HCT116 (cell line): ENCODE data around the gene THAP8. TPM values are rescaled to one million over a fixed set of nuclear protein-coding genes. Genes with fewer than 3 reads are reported as not detected.

Source experiments
- ATAC-seq: fragments of 200-7000 bp; cut with Tn5 transposase; 2 replicates; pipeline ENCODE4 v1.9.1; 2020; ENCODE audit warnings: mild to moderate bottlenecking, moderate library complexity
- BruUV-seq: library from RNA; stranded (reverse); fragments of 400-500 nt; replicated peaks from 2 replicates; lab custom pipeline; 2021; lab: Mats Ljungman, UMichigan
- CTCF ChIA-PET: fragments of 300-600 bp; sonication (Branson Sonifier 250); formaldehyde crosslinking; loops from one replicate; lab custom pipeline; 2021; ENCODE audit warnings: antibody characterized with exemption; lab: Charles Lee
- POLR2A ChIA-PET: fragments of 300-600, 350-600 bp; sonication (Branson Sonifier 250); formaldehyde crosslinking; loops from one replicate; lab custom pipeline; 2021; ENCODE audit warnings: antibody characterized with exemption; lab: Charles Lee
- RAD21 ChIA-PET, 2 experiments: fragments of 300-600 bp; sonication (Branson Sonifier 250); formaldehyde crosslinking; loops; one replicate each; lab custom pipeline; 2023; ENCODE audit warnings: low total read pairs in 2 of 2; ENCODE audit not compliant: uncharacterized antibody in 2 of 2, unreplicated experiment in 2 of 2, low non-redundant PET in 1 of 2; lab: Charles Lee
- DNase-seq: peaks from one replicate; pipeline ENCODE4 v3.0.0-alpha.2; 2010; ENCODE audit warnings: low read depth, low spot score
- H2AFZ ChIP-seq: fragments of 200-600 bp; shearing (Covaris generic), sonication (generic); 2 replicates; pipeline ENCODE4 v1.6.1; 2017; ENCODE audit warnings: low read depth, mixed run types, mixed read lengths, antibody characterized with exemption, low read length; ENCODE audit not compliant: poor library complexity, severe bottlenecking
- H3K27ac ChIP-seq: 2 replicates; pipeline ENCODE4 v1.5.1; 2012; ENCODE audit warnings: low read depth, low read length
- H3K27me3 ChIP-seq: fragments of 200-600 bp; sonication (generic); 2 replicates; pipeline ENCODE4 v1.6.1; 2016; ENCODE audit warnings: mixed run types, low read length, mixed read lengths; ENCODE audit not compliant: insufficient read depth
- H3K36me3 ChIP-seq, 2 experiments: fragments of 200-500 bp in 1 of 2; fragments of 200-600 bp in 1 of 2; sonication (Bioruptor generic) in 1 of 2; sonication (generic) in 1 of 2; 2 replicates each; pipeline versions ENCODE4 v1.5.1 to v1.6.1; 2014 to 2016; ENCODE audit warnings: low read length in 2 of 2, inconsistent platforms in 1 of 2, mixed read lengths in 1 of 2, mixed run types in 1 of 2; ENCODE audit not compliant: insufficient read depth in 2 of 2, control insufficient read depth in 1 of 2
- H3K4me1 ChIP-seq, 2 experiments: fragments of 200-600 bp in 1 of 2; sonication (generic) in 1 of 2; 2 replicates each; pipeline versions ENCODE4 v1.5.1 to v1.6.1; 2012 to 2017; ENCODE audit warnings: low read length in 2 of 2, inconsistent platforms in 1 of 2, mild to moderate bottlenecking in 1 of 2, mixed read lengths in 1 of 2, mixed run types in 1 of 2, moderate library complexity in 1 of 2; ENCODE audit not compliant: insufficient read depth in 2 of 2, control insufficient read depth in 1 of 2
- H3K4me2 ChIP-seq: fragments of 200-600 bp; sonication (generic); 2 replicates; pipeline ENCODE4 v1.6.1; 2017; ENCODE audit warnings: mixed run types, low read length, mixed read lengths
- H3K4me3 ChIP-seq, 2 experiments: fragments of 200-600 bp in 1 of 2; sonication (generic) in 1 of 2; replicated peaks in 1 of 2; 2 replicates each; pipeline ENCODE4 v1.5.1; 2011 to 2016; ENCODE audit warnings: low read length in 2 of 2, control low read depth in 1 of 2, low read depth in 1 of 2, mild to moderate bottlenecking in 1 of 2, mixed read lengths in 1 of 2, mixed run types in 1 of 2
- H3K79me2 ChIP-seq: fragments of 200-600 bp; sonication (generic); 2 replicates; pipeline ENCODE4 v1.6.1; 2017; ENCODE audit warnings: mild to moderate bottlenecking, mixed run types, low read length, moderate library complexity, mixed read lengths; ENCODE audit not compliant: insufficient read depth
- H3K9ac ChIP-seq: fragments of 200-600 bp; sonication (generic); 2 replicates; pipeline ENCODE4 v1.6.1; 2016; ENCODE audit warnings: low read length, mixed read lengths
- H3K9me2 ChIP-seq: fragments of 200-600 bp; sonication (generic), shearing (Covaris generic); 2 replicates; pipeline ENCODE4 v1.6.1; 2017; ENCODE audit warnings: mixed run types, mild to moderate bottlenecking, moderate library complexity; ENCODE audit not compliant: insufficient read depth
- H3K9me3 ChIP-seq, 2 experiments: fragments of 200-500 bp in 1 of 2; fragments of 200-600 bp in 1 of 2; sonication (Bioruptor generic) in 1 of 2; sonication (generic) in 1 of 2; 2 replicates each; pipeline ENCODE4 v1.6.1; 2014 to 2017; ENCODE audit warnings: low read length in 2 of 2, mixed read lengths in 2 of 2, inconsistent platforms in 1 of 2, low read depth in 1 of 2, mild to moderate bottlenecking in 1 of 2, mixed run types in 1 of 2, moderate library complexity in 1 of 2; ENCODE audit not compliant: control insufficient read depth in 1 of 2, insufficient read depth in 1 of 2
- H4K20me1 ChIP-seq: fragments of 200-600 bp; sonication (generic), shearing (Covaris generic); 2 replicates; pipeline ENCODE4 v1.6.1; 2017; ENCODE audit warnings: mixed run types, mild to moderate bottlenecking, moderate library complexity; ENCODE audit not compliant: insufficient read depth
- CBX3 ChIP-seq: IDR thresholded peaks from 2 replicates; pipeline ENCODE4 v1.6.1; 2012; ENCODE audit warnings: low read depth
- CEBPB ChIP-seq: IDR thresholded peaks from 2 replicates; pipeline ENCODE4 v1.6.1; 2012; ENCODE audit warnings: low read depth
- EGR1 ChIP-seq: IDR thresholded peaks from 2 replicates; pipeline ENCODE4 v1.6.1; 2012; ENCODE audit warnings: low read depth
- ELF1 ChIP-seq: IDR thresholded peaks from 2 replicates; pipeline ENCODE4 v1.6.1; 2012; ENCODE audit warnings: low read depth, borderline replicate concordance
- EZH2phosphoT487 ChIP-seq: fragments of 200-600 bp; IDR thresholded peaks from 2 replicates; pipeline ENCODE4 v1.6.1; 2018; ENCODE audit warnings: antibody characterized with exemption, borderline replicate concordance
- FOSL1 ChIP-seq: IDR thresholded peaks from 2 replicates; pipeline ENCODE4 v1.6.1; 2012; ENCODE audit warnings: low read depth
- JUND ChIP-seq: IDR thresholded peaks from 2 replicates; pipeline ENCODE4 v1.6.1; 2012
- POLR2A ChIP-seq: IDR thresholded peaks from 2 replicates; pipeline ENCODE4 v1.7.0; 2011; ENCODE audit warnings: borderline replicate concordance; ENCODE audit not compliant: insufficient read depth, insufficient read length; ENCODE audit errors: extremely low read depth
- POLR2AphosphoS5 ChIP-seq: IDR thresholded peaks from 2 replicates; pipeline ENCODE4 v1.6.1; 2011; ENCODE audit warnings: mild to moderate bottlenecking, low read depth, low read length, moderate library complexity
- RAD21 ChIP-seq: IDR thresholded peaks from 2 replicates; pipeline ENCODE4 v1.6.1; 2012; ENCODE audit warnings: low read depth, mild to moderate bottlenecking
- SIN3A ChIP-seq: IDR thresholded peaks from 2 replicates; pipeline ENCODE4 v1.6.1; 2012; ENCODE audit warnings: low read depth
- SP1 ChIP-seq: IDR thresholded peaks from 2 replicates; pipeline ENCODE4 v1.6.1; 2012; ENCODE audit warnings: low read depth
- SRF ChIP-seq: IDR thresholded peaks from 2 replicates; pipeline ENCODE4 v1.6.1; 2012; ENCODE audit warnings: low read depth
- TCF7L2 ChIP-seq: IDR thresholded peaks from 2 replicates; pipeline ENCODE4 v1.7.0; 2011; ENCODE audit warnings: borderline replicate concordance, inconsistent platforms; ENCODE audit not compliant: insufficient read depth, insufficient read length; ENCODE audit errors: extremely low read depth
- YY1 ChIP-seq: IDR thresholded peaks from 2 replicates; pipeline ENCODE4 v1.6.1; 2011; ENCODE audit warnings: low read length, low read depth, moderate library complexity, mild to moderate bottlenecking; ENCODE audit not compliant: insufficient replicate concordance; ENCODE audit errors: extremely low read depth
- ZNF274 ChIP-seq: fragments of 200-500 bp; sonication (Bioruptor generic); IDR thresholded peaks from 2 replicates; pipeline ENCODE4 v1.6.1; 2014; ENCODE audit warnings: mild to moderate bottlenecking, low read depth, low read length, inconsistent platforms
- intact Hi-C: fragments of 100-400 bp; cut with micrococcal nuclease; formaldehyde crosslinking; loops from 2 replicates; pipeline ENCODE4 v1.10.0; 2022
- total RNA-seq: library from RNA; stranded (reverse); gene quantifications from one replicate; pipeline ENCODE4 v1.2.1, GENCODE V29; 2021; ENCODE audit not compliant: unreplicated experiment
- TF ChIP-seq, protein P1 (sequence below): IDR thresholded peaks from 2 replicates; pipeline ENCODE4 v1.6.1; 2012
- TF ChIP-seq, protein P2 (sequence below): IDR thresholded peaks from 2 replicates; pipeline ENCODE4 v1.6.1; 2012
- TF ChIP-seq, protein P3 (sequence below), 3 experiments: fragments of 200-600 bp in 1 of 3; sonication (generic) in 1 of 3; IDR thresholded peaks in 2 of 3; conservative IDR thresholded peaks in 1 of 3; 2 replicates each; pipeline ENCODE4 v1.5.1; 2012 to 2017; ENCODE audit warnings: low read depth in 2 of 3, low read length in 2 of 3, antibody characterized with exemption in 1 of 3, borderline replicate concordance in 1 of 3, control low read depth in 1 of 3, mild to moderate bottlenecking in 1 of 3, mixed read lengths in 1 of 3, mixed run types in 1 of 3, moderate library complexity in 1 of 3; ENCODE audit not compliant: insufficient read depth in 1 of 3

THAP8 gene
- total RNA-seq, 1 experiment from 2014 or later, result 1.7 TPM

DNA sequence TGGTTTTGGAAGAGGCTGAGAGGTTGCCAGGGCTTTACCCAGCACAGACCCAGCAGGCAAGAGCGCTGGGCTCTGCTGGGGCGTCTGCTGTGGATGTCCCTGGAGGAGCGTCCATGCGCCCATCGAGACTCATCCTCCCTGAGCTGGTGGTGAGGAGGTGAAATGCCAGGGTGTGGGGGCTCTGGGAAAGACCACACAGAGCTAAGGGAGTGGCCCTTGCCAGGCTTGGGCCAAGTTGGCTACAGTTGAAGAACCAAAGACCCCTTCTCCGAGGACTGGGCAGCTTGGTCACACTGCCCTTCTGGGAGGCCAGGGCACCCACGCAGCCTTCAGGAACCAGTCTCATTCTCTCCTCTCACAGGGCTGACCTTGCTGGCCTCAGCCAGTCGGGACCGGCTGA, 32.2 kb upstream of the THAP8 start:
- ChIA-PET CTCF (no interaction called here), POLR2A (no interaction called here)
- no peaks in the 10 kb centered on the region for H3K27me3 ChIP-seq
- H3K36me3 ChIP-seq, result peaks cover 25 to 58% of the 10 kb centered on the region in 2 experiments
- no peak overlapping the region for H3K4me3 ChIP-seq
- H3K27ac ChIP-seq, result no peak overlapping the region
- no peaks in the 10 kb centered on the region for H3K4me1 ChIP-seq
- H3K9ac ChIP-seq, result no peak overlapping the region
- H3K79me2 ChIP-seq, result no peaks in the 10 kb centered on the region
- TF ChIP-seq POLR2A (no peak), POLR2AphosphoS5 (no peak), SIN3A (no peak), JUND (no peak), CBX3 (no peak), SRF (no peak), TCF7L2 (no peak), EGR1 (no peak), SP1 (no peak), YY1 (no peak)
- TF ChIP-seq, protein P1, sequence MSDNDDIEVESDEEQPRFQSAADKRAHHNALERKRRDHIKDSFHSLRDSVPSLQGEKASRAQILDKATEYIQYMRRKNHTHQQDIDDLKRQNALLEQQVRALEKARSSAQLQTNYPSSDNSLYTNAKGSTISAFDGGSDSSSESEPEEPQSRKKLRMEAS, result no peak
- TF ChIP-seq, all 23 proteins: peak for 0
- Histone ChIP-seq H3K9me3 (no peaks in the 10 kb centered on the region), H3K4me2 (no peak overlapping the region), H2AFZ (no peak overlapping the region), H3K9me2 (no peaks in the 10 kb centered on the region), H4K20me1 (no peaks in the 10 kb centered on the region)
- BruUV-seq, result no TSS peak
- intact Hi-C loops, result no loop called here
- no peak for ATAC-seq
- RAD21 ChIA-PET, result no interaction called here
- no peak for DNase-seq

DNA sequence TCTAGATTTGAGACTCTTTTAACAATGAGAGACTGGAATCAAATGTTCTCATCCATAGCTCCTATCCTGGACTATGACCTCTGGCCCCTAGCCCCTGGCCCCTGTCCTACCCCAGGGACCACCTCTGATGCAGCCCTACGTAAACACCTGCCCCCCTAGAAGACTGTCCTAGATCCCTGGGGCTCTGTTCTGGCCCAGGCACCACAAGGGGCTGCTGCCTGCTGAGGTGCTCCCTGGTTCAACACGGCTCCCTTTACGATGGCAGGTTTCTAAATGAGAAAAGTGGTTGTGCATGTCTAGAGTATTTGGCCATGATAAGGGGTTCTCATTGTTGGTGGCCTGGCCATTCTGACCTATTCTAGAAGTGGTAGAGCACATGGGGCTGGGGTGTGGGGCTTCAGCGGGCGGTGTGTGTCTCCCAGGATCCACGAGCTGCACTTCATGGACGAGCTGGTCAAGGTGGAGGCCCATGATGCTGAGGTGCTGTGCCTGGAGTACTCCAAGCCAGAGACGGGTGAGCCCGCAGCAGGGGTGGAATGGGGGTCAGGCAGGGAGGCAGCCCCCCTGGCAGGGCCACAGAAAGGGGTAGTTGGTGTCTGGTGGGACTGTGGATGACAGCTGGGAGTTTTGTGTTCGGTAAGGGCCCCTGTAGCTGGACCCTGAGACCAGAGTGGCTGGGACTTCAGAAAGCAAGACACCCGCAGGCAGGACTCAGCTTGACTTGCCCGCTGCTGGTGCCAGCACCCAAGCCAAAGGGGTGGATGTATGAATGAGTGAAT, 30.3 kb upstream of the THAP8 start:
- ChIA-PET RAD21 (no interaction called here), CTCF (no interaction called here), POLR2A (no interaction called here)
- no peaks in the 10 kb centered on the region for H3K9me3 ChIP-seq
- no peak overlapping the region for H2AFZ ChIP-seq
- peaks cover 25 to 50% of the 10 kb centered on the region in 2 experiments for H3K36me3 ChIP-seq
- no peak for ATAC-seq
- no peaks in the 10 kb centered on the region for H3K4me1 ChIP-seq
- intact Hi-C loops, result no loop called here
- H3K9me2 ChIP-seq, result no peaks in the 10 kb centered on the region
- H3K79me2 ChIP-seq, result no peaks in the 10 kb centered on the region
- no peaks in the 10 kb centered on the region for H4K20me1 ChIP-seq
- no peak for DNase-seq
- no TSS peak for BruUV-seq
- no peak overlapping the region for H3K4me3 ChIP-seq
- H3K4me2 ChIP-seq, result no peak overlapping the region
- H3K27me3 ChIP-seq, result no peaks in the 10 kb centered on the region
- H3K27ac ChIP-seq, result no peak overlapping the region
- H3K9ac ChIP-seq, result no peak overlapping the region
- no peak for TF ChIP-seq ELF1
- TF ChIP-seq, protein P1, result no peak
- TF ChIP-seq, protein P2, sequence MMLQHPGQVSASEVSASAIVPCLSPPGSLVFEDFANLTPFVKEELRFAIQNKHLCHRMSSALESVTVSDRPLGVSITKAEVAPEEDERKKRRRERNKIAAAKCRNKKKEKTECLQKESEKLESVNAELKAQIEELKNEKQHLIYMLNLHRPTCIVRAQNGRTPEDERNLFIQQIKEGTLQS, result no peak
- TF ChIP-seq RAD21, result no peak
- TF ChIP-seq POLR2AphosphoS5, result no peak
- TF ChIP-seq FOSL1, result no peak
- no peak for TF ChIP-seq ZNF274
- TF ChIP-seq CEBPB, result no peak
- no peak for TF ChIP-seq EZH2phosphoT487
- no peak for TF ChIP-seq POLR2A
- TF ChIP-seq SIN3A, result no peak
- TF ChIP-seq, protein P3, sequence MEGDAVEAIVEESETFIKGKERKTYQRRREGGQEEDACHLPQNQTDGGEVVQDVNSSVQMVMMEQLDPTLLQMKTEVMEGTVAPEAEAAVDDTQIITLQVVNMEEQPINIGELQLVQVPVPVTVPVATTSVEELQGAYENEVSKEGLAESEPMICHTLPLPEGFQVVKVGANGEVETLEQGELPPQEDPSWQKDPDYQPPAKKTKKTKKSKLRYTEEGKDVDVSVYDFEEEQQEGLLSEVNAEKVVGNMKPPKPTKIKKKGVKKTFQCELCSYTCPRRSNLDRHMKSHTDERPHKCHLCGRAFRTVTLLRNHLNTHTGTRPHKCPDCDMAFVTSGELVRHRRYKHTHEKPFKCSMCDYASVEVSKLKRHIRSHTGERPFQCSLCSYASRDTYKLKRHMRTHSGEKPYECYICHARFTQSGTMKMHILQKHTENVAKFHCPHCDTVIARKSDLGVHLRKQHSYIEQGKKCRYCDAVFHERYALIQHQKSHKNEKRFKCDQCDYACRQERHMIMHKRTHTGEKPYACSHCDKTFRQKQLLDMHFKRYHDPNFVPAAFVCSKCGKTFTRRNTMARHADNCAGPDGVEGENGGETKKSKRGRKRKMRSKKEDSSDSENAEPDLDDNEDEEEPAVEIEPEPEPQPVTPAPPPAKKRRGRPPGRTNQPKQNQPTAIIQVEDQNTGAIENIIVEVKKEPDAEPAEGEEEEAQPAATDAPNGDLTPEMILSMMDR (IDR thresholded peaks at IDR 0.05 in 2 of 3, conservative IDR thresholded peaks at IDR 0.05 in 1 of 3; ENCODE audit: borderline replicate concordance in 1 of 3, insufficient read depth in 1 of 3, low read depth in 2 of 3, low read length in 2 of 3), result no peak
